ENCODE measurements around the gene DBR1.
A peak's percentile ranks its signal among the peaks of the same experiment; 100 is the strongest.

DNA sequence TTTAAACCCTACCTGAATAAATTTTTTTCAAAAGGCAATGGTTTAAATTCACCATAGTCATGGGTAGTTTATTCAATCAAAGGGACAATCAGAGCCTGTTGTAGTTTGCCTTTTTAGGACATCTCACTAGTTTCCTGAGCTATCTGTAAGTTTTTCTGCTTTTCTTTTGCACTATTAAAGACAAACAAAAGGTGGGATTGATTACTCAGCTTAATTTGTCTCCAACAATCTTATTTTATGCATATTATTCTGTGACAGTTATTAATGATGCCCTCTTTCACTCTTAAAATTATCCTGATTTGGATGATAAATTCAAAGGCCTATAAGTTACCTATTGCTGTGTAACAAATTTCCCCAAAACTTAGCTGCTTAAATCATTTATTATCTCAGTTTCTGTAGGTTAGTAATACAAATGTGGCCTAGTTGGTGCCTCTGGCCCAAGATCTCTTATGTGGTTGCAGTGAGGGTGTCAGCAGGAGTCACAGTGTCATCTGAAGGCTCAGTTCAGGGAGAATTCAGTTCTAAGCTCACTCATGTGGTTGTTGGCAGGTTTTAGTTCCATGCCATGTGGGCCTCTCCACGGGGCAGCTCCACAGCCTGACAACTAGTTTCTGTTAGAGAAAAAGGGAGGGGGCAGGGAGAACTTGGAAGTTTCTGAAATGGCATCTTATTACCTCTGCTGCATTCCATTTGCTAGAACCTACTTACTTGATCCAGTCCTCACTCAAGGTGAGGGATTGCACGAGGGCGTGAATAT is 28.4 kb upstream of the DBR1 start:
- TF ChIP-seq ZNF292 (CRISPR knock-in tag; IDR thresholded peaks at IDR 0.05; ENCODE audit: borderline replicate concordance, low read depth) (no peak), MAFF (IDR thresholded peaks at IDR 0.05; ENCODE audit: low read depth, low read length) (peak; percentile 17; the same call in 1 of the 2 replicates), SP140L (CRISPR knock-in tag; IDR thresholded peaks at IDR 0.05; ENCODE audit: borderline replicate concordance) (no peak)
